Hematopoietic multipotent progenitor cell treated with erythropoietin and hydrocortisone succinate and interleukin-3 and kit ligand, for 6 days (in vitro differentiated cells): ENCODE results near the gene PRR30.
"Not testable (repeated sequence)": the region's sequence is repeated elsewhere in the genome, so short reads cannot be mapped to it uniquely, and the experiment has no call there.

Experiments used
- DNase-seq: peaks from one replicate; pipeline ENCODE4 v3.0.0-alpha.2; 2015

Gene PRR30

DNA sequence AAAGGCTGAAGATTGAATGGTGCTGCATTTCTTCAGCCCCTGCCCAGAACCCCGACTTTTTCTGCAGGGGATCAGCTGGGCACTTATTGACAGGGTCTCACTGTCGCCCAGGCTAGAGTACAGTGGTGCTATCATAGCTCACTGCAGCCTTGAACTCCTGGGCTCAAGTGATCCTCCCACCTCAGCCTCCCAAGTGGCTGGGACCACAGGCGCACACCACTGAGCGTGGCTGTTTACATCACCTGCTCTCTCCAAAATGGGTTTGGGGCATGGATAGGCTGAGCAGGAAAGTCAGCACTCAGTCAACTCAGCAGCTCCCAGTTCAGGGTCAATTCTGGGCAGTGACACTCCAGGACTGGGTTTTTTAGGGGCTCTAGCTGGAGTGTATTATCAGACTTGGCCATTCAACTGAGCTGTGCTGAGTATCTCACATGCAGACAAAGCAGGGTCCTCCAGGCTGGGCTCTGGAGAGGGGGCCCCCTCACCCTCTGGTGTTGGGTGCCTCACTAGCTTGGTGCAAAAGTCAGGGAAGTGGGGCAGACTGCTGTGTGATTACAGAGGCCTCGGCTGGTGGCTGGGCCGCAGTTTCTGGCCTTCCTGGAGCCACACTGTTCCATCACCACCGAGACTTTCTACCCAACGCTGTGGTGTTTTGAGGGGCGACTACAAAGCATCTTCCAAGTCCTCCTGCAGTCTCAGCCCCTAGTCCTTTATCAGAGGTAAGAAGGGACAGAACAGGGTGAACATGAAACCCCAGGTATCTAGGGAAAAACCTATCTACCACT is 11.1 kb downstream of the PRR30 start:
- no peak for DNase-seq

DNA sequence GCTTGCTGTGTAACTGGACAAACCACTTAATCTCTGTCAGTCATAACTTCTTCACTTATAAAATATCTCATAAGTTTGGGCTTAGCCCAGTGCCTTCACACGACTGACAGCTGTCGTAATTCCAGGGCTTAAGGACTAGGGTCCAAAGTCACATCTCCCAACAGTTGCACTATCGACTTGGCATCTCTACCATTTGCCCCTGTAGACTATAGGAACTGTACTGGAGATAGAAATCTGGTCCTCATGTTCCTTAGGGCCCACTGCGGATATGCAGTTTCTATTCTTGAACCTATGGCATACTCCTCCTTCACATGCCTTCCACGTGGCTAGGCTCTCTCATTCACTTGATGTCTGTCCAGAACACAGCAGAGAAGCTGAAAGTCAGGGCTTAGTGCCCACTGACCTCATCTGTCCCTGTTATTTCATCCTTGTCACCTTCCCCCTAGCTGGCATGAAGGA is 12.9 kb downstream of the PRR30 start:
- DNase-seq: no peak

DNA sequence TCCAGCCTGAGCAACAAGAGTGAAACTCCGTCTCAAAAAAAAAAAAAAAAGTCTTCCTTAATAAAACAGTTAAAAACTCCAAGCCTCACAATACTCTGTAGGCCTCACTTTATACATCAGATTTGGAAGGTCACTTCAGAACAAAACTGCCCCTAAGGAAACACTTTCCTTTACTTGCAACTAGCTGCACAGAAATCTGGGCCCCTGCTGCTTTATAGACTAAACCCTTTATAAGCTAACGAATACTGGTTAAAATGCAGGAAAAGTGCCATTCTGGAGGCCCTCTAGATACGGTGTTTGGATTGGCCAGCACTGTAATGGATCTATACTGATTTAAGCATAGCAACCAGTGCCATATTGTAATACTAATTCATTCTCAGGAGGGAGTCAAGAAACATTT is 14.1 kb downstream of the PRR30 start:
- no peak for DNase-seq

DNA sequence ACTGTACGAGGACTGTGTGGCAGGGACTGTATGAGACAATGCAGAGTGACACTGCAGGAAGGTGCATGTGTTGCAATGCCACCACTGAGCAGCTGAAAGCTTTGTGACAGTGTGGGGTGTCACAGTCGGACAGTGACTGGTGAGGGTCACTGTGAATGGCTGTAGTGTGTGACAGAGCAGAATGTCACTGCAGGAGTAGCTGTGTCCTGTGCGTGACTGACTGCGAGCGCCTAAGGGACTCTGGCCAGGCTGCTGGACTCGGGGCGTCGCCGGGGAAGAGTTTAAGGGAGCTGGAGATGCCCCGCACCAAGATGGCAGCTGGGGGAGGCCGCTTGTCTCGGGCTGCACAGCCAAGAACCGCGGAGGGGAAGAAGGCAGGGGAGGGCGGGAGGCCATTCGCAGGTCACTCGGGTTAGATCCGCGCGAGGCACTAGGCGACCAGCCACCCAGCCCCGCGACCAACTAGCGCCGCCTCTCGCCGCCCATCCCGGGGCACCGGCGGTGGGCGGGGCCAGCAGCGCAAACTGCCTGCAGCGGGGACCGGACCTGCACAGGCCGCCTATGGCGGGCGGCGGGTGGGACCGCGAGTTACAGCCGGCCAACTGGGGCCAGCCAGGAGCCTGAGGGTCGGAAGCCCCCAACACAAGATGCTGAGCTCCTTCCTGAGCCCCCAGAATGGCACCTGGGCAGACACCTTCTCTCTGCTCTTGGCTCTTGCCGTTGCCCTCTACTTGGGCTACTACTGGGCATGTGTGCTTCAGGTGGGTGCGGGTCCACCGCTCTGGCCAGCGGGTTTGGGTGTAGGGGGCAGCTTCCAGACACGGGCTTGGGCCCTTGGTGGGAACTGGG is 15.7 kb downstream of the PRR30 start, which contains the start of gene ABHD1:
Gene ABHD1 (plus strand): TSS at position 514 of the 849 bp plus-strand sequence. CDS start 134 bp downstream, at position 648.
- peak; percentile 64 for DNase-seq

DNA sequence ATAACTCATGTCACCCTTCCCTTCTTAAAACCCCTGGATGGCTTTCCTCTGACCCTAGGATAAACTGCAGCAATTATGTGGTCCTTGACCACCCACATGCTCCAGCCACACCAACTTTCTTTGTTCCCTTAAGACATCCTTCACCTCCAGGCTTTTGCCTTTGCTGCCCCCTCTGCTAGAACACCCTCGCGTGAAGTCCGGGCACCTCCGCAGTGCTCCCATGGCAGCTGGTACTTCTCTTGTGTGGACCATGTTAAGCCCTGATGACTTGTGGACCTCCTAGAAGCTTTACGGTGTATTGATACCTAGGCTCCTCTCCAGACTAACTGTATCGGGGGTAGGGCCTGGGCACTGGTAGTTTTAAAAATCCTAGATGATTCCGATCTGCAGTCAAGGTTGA is 16.4 kb downstream of the PRR30 start:
- DNase-seq: no peak

DNA sequence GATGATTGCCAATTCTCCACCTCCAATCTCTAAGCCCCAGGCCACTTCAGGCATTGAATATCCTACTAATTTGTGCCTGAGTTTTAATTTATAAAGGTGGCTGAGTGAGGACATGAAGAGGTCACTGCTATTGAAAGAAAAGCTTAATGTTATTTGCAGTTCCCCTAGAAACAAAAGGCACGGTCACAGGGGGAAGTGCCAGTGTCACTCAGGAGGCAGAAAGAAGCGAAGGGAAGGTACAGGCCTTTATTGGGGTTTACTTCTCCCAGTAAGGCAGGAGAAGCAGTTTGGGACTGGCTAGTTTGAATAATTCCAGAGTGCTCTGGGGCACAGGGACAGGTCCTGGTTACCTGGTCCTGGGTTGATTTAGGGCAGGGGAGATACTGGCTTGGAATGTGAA is 17.3 kb downstream of the PRR30 start:
- DNase-seq: no peak

DNA sequence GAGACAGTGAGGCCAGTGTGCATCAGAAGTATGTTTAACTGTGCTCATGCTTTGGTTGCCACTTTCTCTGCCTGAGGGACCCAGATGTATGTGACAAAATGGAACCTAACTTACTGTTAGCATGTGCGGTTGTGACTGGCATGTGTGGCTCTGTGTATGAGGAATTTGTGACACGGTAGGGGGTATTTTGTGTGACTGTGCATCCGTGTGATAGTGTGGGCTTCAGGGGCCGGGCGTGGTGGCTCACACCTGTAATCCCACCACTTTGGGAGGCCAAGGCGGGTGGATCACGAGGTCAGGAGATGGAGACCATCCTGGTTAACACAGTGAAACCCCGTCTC is 19.9 kb downstream of the PRR30 start:
- DNase-seq: peak; percentile 28

DNA sequence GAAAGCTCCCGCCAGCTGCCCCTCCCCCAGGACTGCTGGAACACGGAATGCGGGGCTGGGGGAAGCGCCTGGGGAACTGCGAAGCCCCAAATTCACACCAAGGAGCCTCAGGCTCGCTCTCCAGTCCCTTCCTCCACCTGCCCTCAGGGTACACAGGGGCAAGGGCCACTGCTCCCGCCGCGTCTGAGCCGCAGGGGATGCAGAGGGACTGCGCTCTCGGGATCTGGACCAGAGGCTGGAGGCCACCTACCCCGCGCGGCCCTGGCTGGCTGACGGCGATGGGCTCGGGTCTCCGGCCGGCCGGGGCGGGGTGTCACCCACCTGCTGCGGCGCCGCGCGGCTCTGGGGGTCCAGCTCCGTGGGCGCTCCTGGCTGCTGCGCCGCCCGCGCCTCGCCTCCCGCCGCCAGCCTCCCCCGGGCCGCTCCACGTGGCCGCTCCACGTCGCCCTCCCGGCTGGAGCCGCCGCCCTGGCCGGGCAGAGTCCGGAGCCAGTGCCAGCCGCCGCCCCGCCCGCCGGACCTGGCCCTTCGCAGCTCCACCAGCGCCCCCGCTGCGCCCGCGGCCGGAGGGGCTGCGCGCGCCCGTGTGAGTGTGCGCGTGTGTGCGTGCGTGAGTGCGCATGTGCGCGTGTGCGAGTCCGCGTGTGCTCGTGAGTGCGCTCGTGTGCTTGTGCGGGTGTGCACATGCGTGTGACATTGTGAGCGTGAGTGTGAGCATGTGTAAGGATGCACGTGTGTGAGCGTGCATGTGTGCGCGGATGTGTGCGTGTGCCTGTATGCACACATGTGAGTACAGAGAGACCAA is 20.5 kb downstream of the PRR30 start, which contains the start of gene CGREF1:
Gene CGREF1 (minus strand): TSS at position 604 of the 805 bp plus-strand sequence. CDS start 14,762 bp downstream, outside the sequence.
- DNase-seq: peak; percentile 24

DNA sequence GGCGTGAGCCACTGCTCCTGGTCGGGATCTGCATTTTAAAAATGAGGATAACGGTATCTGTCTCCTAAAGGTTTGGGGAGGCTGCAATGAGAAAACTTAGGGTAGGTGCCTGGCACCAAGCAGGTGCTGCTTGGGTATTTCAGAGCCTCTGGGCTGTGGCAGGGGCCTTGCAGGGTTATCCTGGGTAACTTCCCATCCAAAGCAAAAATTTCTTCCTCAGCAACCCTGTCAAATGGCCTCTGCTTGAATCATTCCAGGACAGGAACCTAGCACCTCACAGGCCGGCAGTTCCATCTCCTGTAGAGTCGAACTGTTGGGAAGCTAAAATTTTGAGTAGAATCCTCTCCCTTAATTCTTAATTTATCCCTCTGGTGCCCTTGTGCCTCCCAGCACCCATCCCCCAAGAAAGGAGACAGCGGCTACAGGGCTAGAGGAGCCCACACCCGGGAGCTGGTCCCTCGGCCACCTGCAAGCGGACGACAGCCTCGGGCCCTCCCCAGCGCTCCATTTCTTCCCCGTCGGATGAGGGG is 21.1 kb downstream of the PRR30 start:
- DNase-seq: no peak

DNA sequence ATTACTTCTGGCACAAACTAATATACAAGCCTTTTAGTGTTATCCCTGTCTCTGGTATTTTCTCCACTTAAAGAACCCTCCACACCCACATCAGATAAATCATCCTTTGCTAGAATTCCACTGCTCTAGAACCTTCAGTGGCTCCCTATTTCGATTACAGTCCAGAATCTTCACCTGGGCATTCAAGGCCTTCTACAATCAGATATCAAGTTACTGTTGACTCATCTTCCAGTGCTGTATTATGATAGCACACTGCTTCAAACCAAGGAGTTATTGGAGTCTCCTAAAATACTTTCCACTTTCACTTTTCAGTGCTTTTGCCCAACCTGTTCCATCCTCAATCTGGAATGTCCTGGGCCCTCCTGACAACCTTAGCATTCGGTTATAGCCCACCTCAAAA is 23.7 kb downstream of the PRR30 start:
- no peak for DNase-seq

DNA sequence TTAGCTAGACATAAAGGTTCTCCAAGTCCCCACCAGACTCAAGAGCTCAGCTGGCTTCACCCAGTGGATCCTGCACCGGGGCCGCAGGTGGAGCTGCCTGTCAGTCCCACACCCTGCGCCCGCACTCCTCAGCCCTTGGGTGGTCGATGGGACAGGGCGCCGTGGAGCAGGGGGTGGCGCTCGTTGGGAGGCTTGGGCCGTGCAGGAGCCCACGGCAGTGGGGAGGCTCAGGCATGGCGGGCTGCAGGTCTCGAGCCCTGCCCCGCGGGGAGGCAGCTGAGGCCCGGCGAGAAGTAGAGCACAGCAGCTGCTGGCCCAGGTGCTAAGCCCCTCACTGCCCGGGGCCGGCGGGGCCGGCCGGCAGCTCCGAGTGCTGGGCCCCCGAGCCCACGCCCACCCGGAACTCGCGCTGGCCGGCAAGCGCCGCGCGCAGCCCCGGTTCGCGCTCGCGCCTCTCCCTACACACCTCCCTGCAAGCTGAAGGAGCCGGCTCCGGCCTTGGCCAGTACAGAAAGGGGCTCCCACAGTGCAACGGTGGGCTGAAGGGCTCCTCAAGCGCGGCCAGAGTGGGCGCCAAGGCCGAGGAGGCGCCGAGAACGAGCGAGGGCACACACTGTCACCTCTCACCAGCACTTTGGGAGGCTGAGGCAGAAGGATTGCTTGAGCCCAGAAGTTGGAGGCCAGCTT is 27.7 kb downstream of the PRR30 start:
- DNase-seq: not testable (repeated sequence)

DNA sequence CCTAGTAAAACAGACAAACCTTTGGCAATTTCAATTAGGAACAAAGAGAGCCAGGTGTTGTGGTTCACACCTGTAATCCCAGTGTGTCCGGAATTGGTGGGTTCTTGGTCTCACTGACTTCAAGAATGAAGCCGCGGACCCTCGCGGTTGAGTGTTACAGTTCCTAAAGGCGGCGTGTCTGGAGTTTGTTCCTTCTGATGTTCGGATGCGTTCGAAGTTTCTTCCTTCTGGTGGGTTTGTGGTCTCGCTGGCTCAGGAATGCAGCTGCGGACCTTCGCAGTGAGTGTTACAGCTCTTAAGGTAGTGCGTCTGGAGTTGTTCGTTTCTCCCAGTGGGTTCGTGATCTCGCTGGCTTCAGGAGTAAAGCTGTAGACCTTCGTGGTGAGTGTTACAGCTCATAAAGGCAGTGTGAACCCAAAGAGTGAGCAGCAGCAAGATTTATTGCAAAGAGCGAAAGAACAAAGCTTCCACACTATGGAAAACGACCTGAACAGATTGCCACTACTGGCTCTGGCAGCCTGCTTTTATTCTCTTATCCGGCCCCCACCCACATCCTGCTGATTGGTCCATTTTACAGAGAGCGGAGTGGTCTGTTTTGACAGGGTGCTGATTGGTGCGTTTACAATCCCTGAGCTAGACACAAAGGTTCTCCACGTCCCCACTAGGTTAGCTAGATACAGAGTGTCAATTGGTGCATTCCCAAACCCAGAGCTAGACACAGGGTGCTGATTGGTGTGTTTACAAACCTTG is 28.4 kb downstream of the PRR30 start:
- not testable (repeated sequence) for DNase-seq

DNA sequence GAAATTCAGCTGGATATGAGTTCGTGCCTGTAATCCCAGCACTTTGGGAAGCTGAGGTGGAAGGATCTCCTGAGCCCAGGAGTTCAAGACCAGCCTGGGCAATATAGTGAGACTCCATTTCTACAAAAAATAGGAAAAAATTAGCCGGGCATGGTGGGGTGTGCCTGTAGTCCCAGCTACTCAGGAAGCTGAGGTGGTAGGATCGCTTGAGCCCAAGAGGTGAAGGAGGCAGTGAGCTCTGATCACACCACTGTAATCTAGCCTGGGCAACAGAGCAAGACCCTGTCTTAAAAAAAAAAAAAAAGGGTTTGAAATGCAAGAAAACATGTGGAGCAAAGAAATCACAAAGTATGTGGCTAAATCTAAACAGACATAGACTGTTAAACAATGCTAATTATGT is 30.1 kb downstream of the PRR30 start:
- no peak for DNase-seq

DNA sequence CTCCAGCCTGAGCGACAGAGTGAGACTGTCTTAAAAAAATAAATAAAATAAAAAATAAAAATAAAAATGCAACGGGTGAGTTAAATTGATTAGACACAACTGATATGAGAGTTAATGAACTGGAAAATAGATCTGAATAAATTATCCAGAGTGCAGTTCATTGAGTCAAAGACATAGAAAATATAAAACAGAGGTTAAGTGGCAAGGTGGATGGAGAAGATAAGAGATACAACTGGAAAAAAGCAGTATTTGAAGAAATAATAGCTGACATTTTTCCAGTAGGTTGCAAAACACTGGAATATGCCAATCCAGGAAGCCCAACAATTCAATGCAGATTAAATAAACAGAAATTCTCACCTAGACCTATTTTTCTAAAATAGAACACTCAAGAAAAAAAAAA is 31.0 kb downstream of the PRR30 start:
- peak; percentile 46 for DNase-seq

DNA sequence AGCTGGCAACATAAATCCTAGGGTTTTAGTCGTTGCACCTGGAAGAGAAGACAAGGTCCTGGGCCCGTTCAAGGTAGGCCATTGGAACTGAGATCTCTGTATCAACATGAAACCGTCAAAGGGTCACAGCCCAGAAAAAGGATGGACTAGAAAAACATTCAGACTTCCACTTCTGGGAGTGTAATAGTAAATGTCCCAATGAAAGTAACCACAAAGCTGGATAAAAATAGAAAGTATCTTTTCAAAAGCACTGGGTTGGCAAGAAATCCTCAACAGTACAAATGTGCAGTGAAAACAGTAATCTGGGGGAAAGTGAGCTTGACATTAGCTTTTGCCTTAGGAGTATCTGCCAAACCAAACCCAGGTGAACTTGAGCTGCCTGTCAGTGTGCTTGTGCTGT is 33.2 kb downstream of the PRR30 start:
- no peak for DNase-seq

DNA sequence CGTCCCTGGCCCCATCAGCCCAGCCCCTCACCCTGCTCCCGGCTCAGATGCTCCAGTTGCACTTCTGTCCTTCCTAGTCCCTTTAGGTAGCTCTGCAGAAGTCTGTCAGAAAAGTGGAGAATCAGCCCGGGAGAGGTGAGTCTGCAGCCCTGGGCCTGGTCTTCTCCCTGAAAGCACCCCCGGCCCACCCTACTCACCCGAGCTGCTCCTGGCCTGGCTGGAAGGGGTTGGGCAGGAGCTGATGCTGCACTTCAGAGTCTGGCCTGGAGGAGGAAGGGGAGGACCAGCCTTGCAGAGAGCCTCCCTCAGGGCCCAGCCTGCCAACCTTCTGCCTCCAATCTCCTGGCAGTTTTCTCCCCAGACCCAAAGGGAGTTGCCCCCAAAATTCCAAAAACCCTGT is 36.9 kb downstream of the PRR30 start:
- no peak for DNase-seq

DNA sequence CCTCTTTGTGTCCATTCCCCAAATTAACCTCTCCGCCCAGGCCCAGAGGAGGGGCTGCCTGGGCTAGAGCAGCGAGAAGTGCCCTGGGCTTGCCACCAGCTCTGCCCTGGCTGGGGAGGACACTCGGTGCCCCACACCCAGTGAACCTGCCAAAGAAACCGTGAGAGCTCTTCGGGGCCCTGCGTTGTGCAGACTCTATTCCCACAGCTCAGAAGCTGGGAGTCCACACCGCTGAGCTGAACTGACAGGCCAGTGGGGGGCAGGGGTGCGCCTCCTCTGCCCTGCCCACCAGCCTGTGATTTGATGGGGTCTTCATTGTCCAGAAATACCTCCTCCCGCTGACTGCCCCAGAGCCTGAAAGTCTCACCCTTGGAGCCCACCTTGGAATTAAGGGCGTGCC is 39.2 kb downstream of the PRR30 start:
- DNase-seq: no peak

DNA sequence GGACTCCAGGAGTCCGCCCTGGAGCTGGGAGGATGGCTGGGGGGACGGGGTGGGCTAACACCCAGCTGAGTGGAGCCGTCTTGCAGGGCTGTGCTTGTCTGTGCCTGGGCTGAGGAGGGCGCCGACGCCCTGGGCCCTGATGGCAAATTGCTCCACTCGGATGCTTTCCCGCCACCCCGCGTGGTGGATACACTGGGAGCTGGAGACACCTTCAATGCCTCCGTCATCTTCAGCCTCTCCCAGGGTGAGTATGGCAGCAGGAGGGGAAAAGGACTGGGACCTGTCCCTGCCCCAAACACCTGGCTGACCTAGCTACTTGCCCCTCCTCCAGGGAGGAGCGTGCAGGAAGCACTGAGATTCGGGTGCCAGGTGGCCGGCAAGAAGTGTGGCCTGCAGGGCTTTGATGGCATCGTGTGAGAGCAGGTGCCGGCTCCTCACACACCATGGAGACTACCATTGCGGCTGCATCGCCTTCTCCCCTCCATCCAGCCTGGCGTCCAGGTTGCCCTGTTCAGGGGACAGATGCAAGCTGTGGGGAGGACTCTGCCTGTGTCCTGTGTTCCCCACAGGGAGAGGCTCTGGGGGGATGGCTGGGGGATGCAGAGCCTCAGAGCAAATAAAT is 39.8 kb downstream of the PRR30 start:
- DNase-seq: no peak

DNA sequence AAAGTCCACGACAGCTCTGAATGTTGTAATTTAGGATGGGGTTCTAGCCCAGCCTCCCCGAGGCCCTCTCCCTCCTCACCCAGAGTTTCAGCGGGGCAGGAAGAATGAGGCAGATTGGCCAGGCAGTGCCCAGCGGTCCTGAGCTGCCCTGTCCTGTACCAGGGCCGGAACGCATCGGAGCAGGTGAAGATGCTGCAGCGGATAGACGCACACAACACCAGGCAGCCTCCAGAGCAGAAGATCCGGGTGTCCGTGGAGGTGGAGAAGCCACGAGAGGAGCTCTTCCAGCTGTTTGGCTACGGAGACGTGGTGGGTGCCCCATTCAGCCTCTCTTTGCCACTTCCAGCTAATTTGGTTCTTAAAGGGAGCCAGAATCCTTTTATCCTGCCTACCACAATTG is 41.9 kb downstream of the PRR30 start:
- no peak for DNase-seq

DNA sequence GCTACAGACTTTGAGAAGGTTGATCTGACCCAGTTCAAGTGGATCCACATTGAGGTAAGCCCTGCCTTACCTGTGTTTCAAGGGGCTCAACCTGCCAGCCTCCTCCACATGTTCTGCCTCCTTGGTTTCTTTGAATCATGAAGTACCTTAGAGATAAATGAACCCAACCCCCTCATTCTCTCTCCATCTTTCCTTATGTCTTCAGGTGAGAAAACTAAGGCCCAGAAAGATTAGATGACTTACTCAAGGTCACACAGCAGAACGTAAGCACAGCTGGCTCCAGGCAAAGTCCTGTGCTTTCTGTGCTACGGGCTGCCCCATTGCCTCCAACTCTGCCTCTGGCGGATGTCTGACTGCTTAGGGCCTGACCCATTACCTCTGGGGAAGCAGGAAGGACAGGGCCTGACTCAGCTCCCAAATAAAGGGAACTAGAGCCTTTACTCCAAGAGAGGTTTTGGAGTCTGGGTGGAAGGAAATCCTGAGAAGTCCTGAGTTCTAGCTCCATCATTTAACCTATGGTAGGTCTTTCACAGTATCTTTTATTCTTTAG is 42.4 kb downstream of the PRR30 start:
- no peak for DNase-seq
